Suppressor macrophage treated with lipopolysaccharide for 1 hour (primary cell): ENCODE measurements around the gene PEX11G.

Experiments
- DNase-seq, 3 donors: peaks; one replicate each; pipeline ENCODE4 v3.0.0-alpha.2; 2020 to 2022

PEX11G gene

GRCh38 chr19:7492558-7492957 is 3.7 kb upstream of the PEX11G start:
- DNase-seq = peak in 1 of 3 donors; percentile 32

- peak; percentile 87 to 97 (median 95) for DNase-seq
Observed at GRCh38 chr19:7492142-7492541, 3.3 kb upstream of the PEX11G start.

GRCh38 chr19:7489609-7490044 is 792 bp upstream of the PEX11G start:
- no peak for DNase-seq

- no peak for DNase-seq
Observed at GRCh38 chr19:7486923-7487322, 1.9 kb downstream of the PEX11G start.

GRCh38 chr19:7483720-7484201 is 5.1 kb downstream of the PEX11G start:
- DNase-seq = no peak

GRCh38 chr19:7482584-7483439 is 6.0 kb downstream of the PEX11G start:
- no peak for DNase-seq

GRCh38 chr19:7480970-7481255 is 7.9 kb downstream of the PEX11G start:
- peak; percentile 64 to 69 (median 64) for DNase-seq

GRCh38 chr19:7480222-7480969 is 8.4 kb downstream of the PEX11G start:
- no peak for DNase-seq

- no peak for DNase-seq
Observed at GRCh38 chr19:7478843-7479227, 10.0 kb downstream of the PEX11G start.

- DNase-seq = no peak
Observed at GRCh38 chr19:7478173-7478842, 10.5 kb downstream of the PEX11G start.

GRCh38 chr19:7477758-7478157 is 11.1 kb downstream of the PEX11G start:
- no peak for DNase-seq

- no peak for DNase-seq
Observed at GRCh38 chr19:7476777-7477494, 11.9 kb downstream of the PEX11G start.

- DNase-seq = no peak
Observed at GRCh38 chr19:7476241-7476640, 12.6 kb downstream of the PEX11G start.

GRCh38 chr19:7475665-7476064 is 13.2 kb downstream of the PEX11G start:
- no peak for DNase-seq

- DNase-seq = peak; percentile 26 to 59 (median 49)
Observed at GRCh38 chr19:7471696-7472615, 16.9 kb downstream of the PEX11G start.

- DNase-seq = no peak
Observed at GRCh38 chr19:7470540-7471305, 18.1 kb downstream of the PEX11G start.

GRCh38 chr19:7469669-7470285 is 19.1 kb downstream of the PEX11G start:
- DNase-seq = no peak

GRCh38 chr19:7468840-7469239 is 20.0 kb downstream of the PEX11G start:
- no peak for DNase-seq

GRCh38 chr19:7467009-7467989 is 21.5 kb downstream of the PEX11G start:
- no peak for DNase-seq
